H1 (cell line): ENCODE measurements around the gene APMAP.

Experiments
- CBX8 ChIP-seq: fragments of 300-800, 300-1000 bp; sonication (generic); IDR thresholded peaks from 2 replicates; pipeline ENCODE4 v1.7.1; 2016; ENCODE audit warnings: low read depth, low read length, borderline replicate concordance
- EP300 ChIP-seq, 2 experiments: IDR thresholded peaks; 1 replicate in 1 of 2; 2 replicates in 1 of 2; pipeline ENCODE4 v1.6.1; 2011 to 2012; ENCODE audit warnings: low read depth in 2 of 2, low read length in 2 of 2, mild to moderate bottlenecking in 2 of 2, borderline replicate concordance in 1 of 2, inconsistent platforms in 1 of 2, moderate library complexity in 1 of 2
- GABPA ChIP-seq: IDR thresholded peaks from 2 replicates; pipeline ENCODE4 v1.6.1; 2011; ENCODE audit warnings: mild to moderate bottlenecking, low read length, moderate library complexity, borderline replicate concordance; ENCODE audit not compliant: insufficient read depth
- GTF2F1 ChIP-seq: IDR thresholded peaks from 2 replicates; pipeline ENCODE4 v1.6.1; 2012; ENCODE audit warnings: low read depth, low read length, improper control_type of control experiment, borderline replicate concordance
- KDM1A ChIP-seq: fragments of 200-600, 300-600 bp; sonication (generic); IDR thresholded peaks from 2 replicates; pipeline ENCODE4 v1.7.1; 2016; ENCODE audit warnings: mild to moderate bottlenecking, low read length, borderline replicate concordance
- POLR2A ChIP-seq, 2 experiments: IDR thresholded peaks; 1 replicate in 1 of 2; 2 replicates in 1 of 2; pipeline ENCODE4 v1.6.1; 2011; ENCODE audit warnings: low read depth in 2 of 2, low read length in 2 of 2, mild to moderate bottlenecking in 2 of 2; ENCODE audit errors: control extremely low read depth in 1 of 2
- POLR2AphosphoS5 ChIP-seq: IDR thresholded peaks from 2 replicates; pipeline ENCODE4 v1.6.1; 2011; ENCODE audit warnings: low read depth, low read length
- RBBP5 ChIP-seq: IDR thresholded peaks from 2 replicates; pipeline ENCODE4 v1.7.1; 2012; ENCODE audit warnings: low read depth, mild to moderate bottlenecking, inconsistent platforms, low read length, moderate library complexity, borderline replicate concordance
- RFX5 ChIP-seq: IDR thresholded peaks from 2 replicates; pipeline ENCODE4 v1.6.1; 2011; ENCODE audit warnings: low read depth, low read length, improper control_type of control experiment, borderline replicate concordance
- YY1 ChIP-seq: IDR thresholded peaks from 2 replicates; pipeline ENCODE4 v1.6.1; 2011; ENCODE audit warnings: low read depth, mild to moderate bottlenecking, low read length
- TF ChIP-seq, protein P1 (sequence below), 3 experiments: IDR thresholded peaks; 1 replicate in 2 of 3; 2 replicates in 1 of 3; pipeline versions ENCODE4 v1.5.1 to v1.6.1; 2011; ENCODE audit warnings: low read length in 3 of 3, mild to moderate bottlenecking in 3 of 3, inconsistent platforms in 2 of 3, low read depth in 1 of 3, moderate library complexity in 1 of 3; ENCODE audit not compliant: insufficient read depth in 1 of 3; ENCODE audit errors: control extremely low read depth in 1 of 3
- TF ChIP-seq, protein P2 (sequence below): IDR thresholded peaks from 2 replicates; pipeline ENCODE4 v1.6.1; 2011; ENCODE audit warnings: low read depth, mild to moderate bottlenecking, low read length; ENCODE audit not compliant: insufficient read depth
- TF ChIP-seq, protein P3 (sequence below): IDR thresholded peaks from 2 replicates; pipeline ENCODE4 v1.6.1; 2012; ENCODE audit warnings: inconsistent platforms

DNA sequence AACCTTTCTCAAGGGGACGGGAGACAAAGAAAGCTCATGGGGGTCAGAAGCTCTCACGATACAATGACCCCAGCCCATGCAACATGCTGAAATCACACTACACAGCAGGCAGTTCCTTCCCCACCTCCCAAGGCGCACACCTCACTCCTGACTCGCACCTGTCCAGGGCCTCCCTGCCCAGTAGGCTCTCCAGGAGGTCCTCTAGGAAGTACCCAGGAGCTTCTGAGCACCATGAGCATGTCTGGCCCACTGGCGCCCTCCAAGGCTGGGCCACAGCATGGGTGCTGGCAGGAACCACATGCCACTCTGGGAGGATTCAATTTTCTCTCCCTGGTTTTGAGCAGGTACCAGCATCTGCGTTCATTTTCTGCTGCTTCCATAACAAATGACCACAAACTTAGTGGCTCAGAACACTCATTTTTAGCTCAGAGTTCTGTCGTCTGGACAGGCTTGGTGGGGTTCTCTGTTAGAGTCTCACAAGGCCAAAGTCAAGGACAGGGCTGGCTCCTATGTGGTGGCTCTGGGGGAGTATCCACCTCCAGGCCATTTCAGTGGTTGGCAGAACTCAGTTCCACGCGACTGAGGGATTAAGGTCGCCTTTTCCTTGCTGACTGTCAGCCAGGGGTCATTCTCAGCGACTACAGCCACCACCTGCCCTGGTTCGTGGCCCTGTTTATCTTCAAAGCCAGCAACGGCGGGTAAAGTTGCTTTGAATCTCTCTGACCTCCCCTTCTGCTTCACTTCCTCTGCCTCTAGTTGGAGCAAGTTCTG, 32.7 kb upstream of the APMAP start:
- TF ChIP-seq EP300 (IDR thresholded peaks at IDR 0.05; ENCODE audit: borderline replicate concordance in 1 of 2, low read depth in 2 of 2, low read length in 2 of 2) (no peak), POLR2A (IDR thresholded peaks at IDR 0.05; ENCODE audit: control extremely low read depth in 1 of 2, low read depth in 2 of 2, low read length in 2 of 2) (no peak), YY1 (no peak), GTF2F1 (no peak), CBX8 (no peak), POLR2AphosphoS5 (no peak), GABPA (no peak), RBBP5 (no peak), KDM1A (no peak), RFX5 (no peak)
- TF ChIP-seq, protein P1, sequence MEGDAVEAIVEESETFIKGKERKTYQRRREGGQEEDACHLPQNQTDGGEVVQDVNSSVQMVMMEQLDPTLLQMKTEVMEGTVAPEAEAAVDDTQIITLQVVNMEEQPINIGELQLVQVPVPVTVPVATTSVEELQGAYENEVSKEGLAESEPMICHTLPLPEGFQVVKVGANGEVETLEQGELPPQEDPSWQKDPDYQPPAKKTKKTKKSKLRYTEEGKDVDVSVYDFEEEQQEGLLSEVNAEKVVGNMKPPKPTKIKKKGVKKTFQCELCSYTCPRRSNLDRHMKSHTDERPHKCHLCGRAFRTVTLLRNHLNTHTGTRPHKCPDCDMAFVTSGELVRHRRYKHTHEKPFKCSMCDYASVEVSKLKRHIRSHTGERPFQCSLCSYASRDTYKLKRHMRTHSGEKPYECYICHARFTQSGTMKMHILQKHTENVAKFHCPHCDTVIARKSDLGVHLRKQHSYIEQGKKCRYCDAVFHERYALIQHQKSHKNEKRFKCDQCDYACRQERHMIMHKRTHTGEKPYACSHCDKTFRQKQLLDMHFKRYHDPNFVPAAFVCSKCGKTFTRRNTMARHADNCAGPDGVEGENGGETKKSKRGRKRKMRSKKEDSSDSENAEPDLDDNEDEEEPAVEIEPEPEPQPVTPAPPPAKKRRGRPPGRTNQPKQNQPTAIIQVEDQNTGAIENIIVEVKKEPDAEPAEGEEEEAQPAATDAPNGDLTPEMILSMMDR (IDR thresholded peaks at IDR 0.05; ENCODE audit: control extremely low read depth in 1 of 3, insufficient read depth in 1 of 3, low read depth in 1 of 3, low read length in 3 of 3): no peak
- TF ChIP-seq, protein P2, sequence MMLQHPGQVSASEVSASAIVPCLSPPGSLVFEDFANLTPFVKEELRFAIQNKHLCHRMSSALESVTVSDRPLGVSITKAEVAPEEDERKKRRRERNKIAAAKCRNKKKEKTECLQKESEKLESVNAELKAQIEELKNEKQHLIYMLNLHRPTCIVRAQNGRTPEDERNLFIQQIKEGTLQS: no peak
- TF ChIP-seq, protein P3, sequence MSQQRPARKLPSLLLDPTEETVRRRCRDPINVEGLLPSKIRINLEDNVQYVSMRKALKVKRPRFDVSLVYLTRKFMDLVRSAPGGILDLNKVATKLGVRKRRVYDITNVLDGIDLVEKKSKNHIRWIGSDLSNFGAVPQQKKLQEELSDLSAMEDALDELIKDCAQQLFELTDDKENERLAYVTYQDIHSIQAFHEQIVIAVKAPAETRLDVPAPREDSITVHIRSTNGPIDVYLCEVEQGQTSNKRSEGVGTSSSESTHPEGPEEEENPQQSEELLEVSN: no peak
